Thyroid gland (tissue), 4 donors: Measurements from ENCODE around the gene IL2RA. TPM values are rescaled to one million over a fixed set of nuclear protein-coding genes. Genes with fewer than 3 reads are reported as not detected.

Source experiments
- DNase-seq, 2 donors: peaks; one replicate each; pipeline ENCODE4 v3.0.0-alpha.2; 2019
- H3K27ac ChIP-seq, 3 donors: fragments of 200-600 bp; sonication (generic); 1 replicate in 2 of 3; 2 replicates in 1 of 3; pipeline ENCODE4 v1.5.1; 2016 to 2019; ENCODE audit warnings: mild to moderate bottlenecking in 1 of 3, moderate library complexity in 1 of 3
- H3K27me3 ChIP-seq: fragments of 200-600 bp; sonication (generic); one replicate; pipeline ENCODE4 v1.5.1; 2019
- H3K36me3 ChIP-seq, 2 donors: fragments of 200-600 bp; sonication (generic); one replicate each; pipeline ENCODE4 v1.5.1; 2016 to 2019
- H3K4me1 ChIP-seq, 2 donors: fragments of 200-600 bp; sonication (generic); one replicate each; pipeline ENCODE4 v1.5.1; 2017 to 2019
- H3K4me3 ChIP-seq, 3 donors: fragments of 200-600 bp; sonication (generic); replicated peaks in 1 of 3; 1 replicate in 2 of 3; 2 replicates in 1 of 3; pipeline ENCODE4 v1.5.1; 2016; ENCODE audit warnings: mild to moderate bottlenecking in 1 of 3
- H3K9me3 ChIP-seq: fragments of 200-600 bp; sonication (generic); one replicate; pipeline ENCODE4 v1.5.1; 2017
- CTCF ChIP-seq, 6 experiments: fragments of 200-600 bp in 3 of 6; fragments of 450-650 bp in 3 of 6; sonication (generic) in 3 of 6; IDR thresholded peaks; one replicate each; pipeline ENCODE4 v1.5.1; 2016 to 2019; ENCODE audit warnings: antibody characterized with exemption in 6 of 6, mild to moderate bottlenecking in 2 of 6, inconsistent platforms in 1 of 6, moderate library complexity in 1 of 6
- POLR2A ChIP-seq, 2 donors: fragments of 450-650 bp; IDR thresholded peaks; one replicate each; pipeline ENCODE4 v1.6.1; 2017; ENCODE audit warnings: antibody characterized with exemption in 2 of 2, mild to moderate bottlenecking in 2 of 2, moderate library complexity in 1 of 2
- WGBS, 2 donors: methylation state at CpG; one replicate each; pipeline ENCODE4 v1.1.5; 2017; 5-methylcytosine and 5-hydroxymethylcytosine counted together
- intact Hi-C: fragments of 100-400 bp; cut with DNase I; formaldehyde crosslinking; loops from one replicate; pipeline ENCODE4 v1.15.1; 2023
- total RNA-seq, 4 donors: library from RNA; depleted of rRNA; stranded (reverse); fragments of >200 nt; gene quantifications; one replicate each; pipeline ENCODE4 v1.2.3, GENCODE V29; 2016

IL2RA gene
- total RNA-seq, 4 donors from 2014 or later, result 1.7 to 11.3 (median 2.3) TPM

- H3K4me3 ChIP-seq, result no peak overlapping the region
- H3K27me3 ChIP-seq, result no peaks in the 10 kb centered on the region
- H3K36me3 ChIP-seq, result no peaks in the 10 kb centered on the region
- intact Hi-C loops, result loop anchor here (10.0 kb wide), 1 partner anchor 70 kb away; the partner anchor contains the start of gene RBM17
- 50 to 51% methylated on average over 6 of the region's 6 CpGs for WGBS, 2 donors
- H3K9me3 ChIP-seq, result no peaks in the 10 kb centered on the region
- no peak overlapping the region for H3K27ac ChIP-seq
- TF ChIP-seq CTCF (IDR thresholded peaks at IDR 0.05) (peak; percentile 26 to 74 (median 52)), POLR2A (IDR thresholded peaks at IDR 0.05) (no peak)
- peak; percentile 48 to 57 for DNase-seq
- peaks cover 0 to 4% of the 10 kb centered on the region in 2 donors for H3K4me1 ChIP-seq
These were observed 47.9 kb downstream of the IL2RA start for GRCh38 chr10:6014241-6014761.

- DNase-seq, result no peak
- WGBS, 2 donors, result 74 to 75% methylated on average over 15 to 17 of the region's 17 CpGs
- intact Hi-C loops, result loop anchor here (10.0 kb wide), 1 partner anchor 71 kb away; the partner anchor contains the start of gene RBM17
- no peaks in the 10 kb centered on the region for H3K9me3 ChIP-seq
- no peaks in the 10 kb centered on the region for H3K36me3 ChIP-seq
- no peaks in the 10 kb centered on the region for H3K27me3 ChIP-seq
- no peak overlapping the region for H3K27ac ChIP-seq
- H3K4me3 ChIP-seq, result no peak overlapping the region
- peaks cover 0 to 4% of the 10 kb centered on the region in 2 donors for H3K4me1 ChIP-seq
- TF ChIP-seq POLR2A (IDR thresholded peaks at IDR 0.05) (no peak), CTCF (IDR thresholded peaks at IDR 0.05) (no peak)
These were observed 48.6 kb downstream of the IL2RA start for GRCh38 chr10:6013413-6014192.

DNA sequence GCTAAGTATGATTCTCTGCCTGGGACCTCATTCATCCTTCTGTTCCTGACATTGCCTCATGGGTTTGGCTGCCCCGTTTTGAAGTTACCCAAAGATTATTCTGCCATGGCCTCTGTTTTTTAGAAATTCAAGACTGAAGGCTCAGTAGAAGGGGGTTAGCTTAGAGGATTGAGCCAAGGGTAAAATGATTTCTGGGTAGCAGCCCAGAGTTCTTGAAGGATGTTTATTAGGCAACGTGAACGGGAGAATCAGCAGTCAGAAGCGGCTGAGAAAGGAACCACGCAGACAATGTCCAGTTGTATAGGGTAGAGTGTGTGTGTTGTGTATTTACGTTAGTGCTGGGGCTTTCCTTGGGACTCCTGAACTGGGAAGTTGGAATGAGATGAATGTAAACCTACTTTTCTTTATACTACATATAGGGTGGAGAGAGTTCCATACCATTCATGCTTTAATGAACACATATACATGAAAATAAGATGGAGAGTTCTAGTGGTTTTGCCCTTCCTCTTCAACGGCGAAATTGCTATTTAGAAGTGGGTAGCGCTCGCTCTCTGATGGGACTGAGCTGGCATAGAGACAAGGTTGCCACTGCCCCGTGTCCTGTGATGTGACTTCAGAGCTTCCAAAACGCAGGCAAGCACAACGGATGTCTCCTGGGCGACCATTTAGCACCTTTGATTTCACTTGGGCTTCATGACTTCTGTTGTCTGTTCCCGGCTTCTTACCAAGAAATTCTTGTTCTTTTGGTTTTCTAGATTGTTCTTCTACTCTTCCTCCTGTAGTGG, 49.9 kb downstream of the IL2RA start:
- H3K9me3 ChIP-seq, result no peaks in the 10 kb centered on the region
- no peak overlapping the region for H3K4me3 ChIP-seq
- H3K27me3 ChIP-seq, result no peaks in the 10 kb centered on the region
- peaks cover 0 to 4% of the 10 kb centered on the region in 2 donors for H3K4me1 ChIP-seq
- no peak for DNase-seq
- H3K36me3 ChIP-seq, result no peaks in the 10 kb centered on the region
- intact Hi-C loops, result loop anchor here (10.0 kb wide), 1 partner anchor 72 kb away; the partner anchor contains the start of gene RBM17
- TF ChIP-seq POLR2A (IDR thresholded peaks at IDR 0.05), result no peak
- no peak overlapping the region for H3K27ac ChIP-seq
- 85 to 86% methylated on average over 15 of the region's 15 CpGs for WGBS, 2 donors

- no peaks in the 10 kb centered on the region for H3K36me3 ChIP-seq
- TF ChIP-seq CTCF (IDR thresholded peaks at IDR 0.05), result no peak
- no peak for TF ChIP-seq POLR2A (IDR thresholded peaks at IDR 0.05)
- 94 to 95% methylated on average over 8 of the region's 8 CpGs for WGBS, 2 donors
- H3K9me3 ChIP-seq, result no peaks in the 10 kb centered on the region
- H3K4me3 ChIP-seq, result no peak overlapping the region
- H3K4me1 ChIP-seq, result peaks cover 0 to 4% of the 10 kb centered on the region in 2 donors
- intact Hi-C loops, result loop anchor here (10.0 kb wide), 1 partner anchor 73 kb away; the partner anchor contains the start of gene RBM17
- H3K27me3 ChIP-seq, result no peaks in the 10 kb centered on the region
- no peak for DNase-seq
- H3K27ac ChIP-seq, result no peak overlapping the region
These were observed 50.6 kb downstream of the IL2RA start for GRCh38 chr10:6011558-6011957.

DNA sequence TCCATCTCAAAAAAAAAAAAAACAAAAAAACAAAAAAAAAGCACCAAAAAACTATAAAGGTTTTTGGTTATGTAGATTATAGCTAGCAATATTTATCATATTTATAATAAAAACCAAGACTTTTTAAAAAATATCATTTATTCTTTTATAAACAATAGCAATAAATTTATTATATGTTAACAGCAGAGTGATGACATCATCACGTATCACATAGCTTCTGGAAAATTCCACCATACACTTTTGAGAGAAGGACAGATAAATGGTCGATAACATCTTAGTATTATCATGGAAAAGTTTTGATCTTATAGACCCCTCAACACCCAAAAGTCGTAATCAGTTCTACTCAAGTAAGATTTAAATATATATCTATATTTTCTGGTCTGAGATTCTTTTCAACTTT, 51.6 kb downstream of the IL2RA start:
- peaks cover 0 to 4% of the 10 kb centered on the region in 2 donors for H3K4me1 ChIP-seq
- H3K27me3 ChIP-seq, result no peaks in the 10 kb centered on the region
- DNase-seq, result no peak
- no peaks in the 10 kb centered on the region for H3K9me3 ChIP-seq
- no peak for TF ChIP-seq CTCF (IDR thresholded peaks at IDR 0.05)
- no peak for TF ChIP-seq POLR2A (IDR thresholded peaks at IDR 0.05)
- no peak overlapping the region for H3K4me3 ChIP-seq
- intact Hi-C loops, result loop anchor here (10.0 kb wide), 1 partner anchor 74 kb away; the partner anchor contains the start of gene RBM17
- no peaks in the 10 kb centered on the region for H3K36me3 ChIP-seq
- no peak overlapping the region for H3K27ac ChIP-seq
- WGBS, 2 donors, result 96% methylated on average over 3 of the region's 3 CpGs
